GM12878 (cell line): ENCODE results near the gene WFDC6.

Experiments used
- BHLHE40 ChIP-seq, 2 experiments: fragments of 450-650 bp in 1 of 2; IDR thresholded peaks; 2 replicates each; pipeline ENCODE4 v1.6.1; 2011 to 2017; ENCODE audit warnings: low read depth in 2 of 2, borderline replicate concordance in 1 of 2, improper control_type of control experiment in 1 of 2, low read length in 1 of 2, mild to moderate bottlenecking in 1 of 2
- CUX1 ChIP-seq: IDR thresholded peaks from 2 replicates; pipeline ENCODE4 v1.6.1; 2012; ENCODE audit warnings: improper control_type of control experiment, low read depth, low read length; ENCODE audit not compliant: insufficient replicate concordance
- ESRRA ChIP-seq: IDR thresholded peaks from 2 replicates; pipeline ENCODE4 v1.6.1; 2012; ENCODE audit warnings: mild to moderate bottlenecking, low read length, improper control_type of control experiment
- EZH2 ChIP-seq: IDR thresholded peaks from 2 replicates; pipeline ENCODE4 v1.6.1; 2012; ENCODE audit warnings: low read depth, mild to moderate bottlenecking, control low read depth, inconsistent platforms, low read length, borderline replicate concordance; ENCODE audit not compliant: control insufficient read depth
- HCFC1 ChIP-seq: fragments of 150-350 bp; IDR thresholded peaks from 2 replicates; pipeline ENCODE4 v1.6.1; 2014; ENCODE audit warnings: low read length
- HDAC2 ChIP-seq: fragments of 200-600 bp; sonication (generic); IDR thresholded peaks from 2 replicates; pipeline ENCODE4 v1.6.1; 2017
- MYC ChIP-seq: IDR thresholded peaks from 2 replicates; pipeline ENCODE4 v1.6.1; 2011; ENCODE audit warnings: mild to moderate bottlenecking, low read length, moderate library complexity, inconsistent platforms; ENCODE audit not compliant: insufficient read depth, insufficient replicate concordance, insufficient read length, severe bottlenecking
- NKRF ChIP-seq: fragments of 450-650 bp; conservative IDR thresholded peaks from 2 replicates; pipeline ENCODE4 v1.6.1; 2017; ENCODE audit warnings: mild to moderate bottlenecking, moderate library complexity
- POLR2A ChIP-seq: IDR thresholded peaks from 2 replicates; pipeline ENCODE4 v1.6.1; 2011; ENCODE audit warnings: low read depth, mild to moderate bottlenecking, low read length
- SP1 ChIP-seq: IDR thresholded peaks from one replicate; pipeline ENCODE4 v1.6.1; 2011; ENCODE audit warnings: low read depth, low read length
- STAT3 ChIP-seq: IDR thresholded peaks from 2 replicates; pipeline ENCODE4 v1.6.1; 2011; ENCODE audit warnings: low read depth, low read length, improper control_type of control experiment
- TF ChIP-seq, protein P1 (sequence below), 3 experiments: IDR thresholded peaks in 2 of 3; conservative IDR thresholded peaks in 1 of 3; 2 replicates each; pipeline ENCODE4 v1.5.1; 2011; ENCODE audit warnings: low read depth in 3 of 3, low read length in 3 of 3, mild to moderate bottlenecking in 3 of 3, control low read depth in 2 of 3, moderate library complexity in 2 of 3, inconsistent platforms in 1 of 3, mixed read lengths in 1 of 3; ENCODE audit not compliant: control insufficient read depth in 2 of 3, insufficient read depth in 1 of 3; ENCODE audit errors: extremely low read depth in 1 of 3
- TF ChIP-seq, protein P2 (sequence below): IDR thresholded peaks from 2 replicates; pipeline ENCODE4 v1.6.1; 2012; ENCODE audit warnings: mild to moderate bottlenecking, low read depth, low read length
- TF ChIP-seq, protein P3 (sequence below): fragments of 450-650 bp; IDR thresholded peaks from 2 replicates; pipeline ENCODE4 v1.6.1; 2018; ENCODE audit warnings: borderline replicate concordance, mild to moderate bottlenecking; ENCODE audit not compliant: partially characterized antibody

DNA sequence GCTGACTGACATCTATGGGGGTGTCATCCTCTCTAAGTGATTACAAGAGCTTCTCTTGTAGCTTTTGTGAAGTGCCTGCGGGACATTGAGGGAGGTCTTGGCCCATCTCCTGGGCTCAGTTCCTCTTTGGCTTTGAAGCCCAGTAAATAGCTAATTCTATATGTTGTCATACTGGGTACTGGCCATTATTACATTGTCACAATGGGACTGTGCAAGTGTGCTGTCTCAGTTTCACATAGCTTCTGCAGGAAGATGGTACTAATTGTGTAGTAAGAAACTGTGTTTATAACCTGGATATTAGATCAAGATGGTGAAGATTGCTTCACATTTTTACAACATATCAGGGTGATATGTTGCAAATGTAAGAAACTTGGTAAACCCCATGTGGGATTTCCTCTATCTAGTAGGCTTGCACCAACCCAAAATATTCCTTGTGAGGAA is 43.8 kb downstream of the WFDC6 start:
- TF ChIP-seq, protein P1, sequence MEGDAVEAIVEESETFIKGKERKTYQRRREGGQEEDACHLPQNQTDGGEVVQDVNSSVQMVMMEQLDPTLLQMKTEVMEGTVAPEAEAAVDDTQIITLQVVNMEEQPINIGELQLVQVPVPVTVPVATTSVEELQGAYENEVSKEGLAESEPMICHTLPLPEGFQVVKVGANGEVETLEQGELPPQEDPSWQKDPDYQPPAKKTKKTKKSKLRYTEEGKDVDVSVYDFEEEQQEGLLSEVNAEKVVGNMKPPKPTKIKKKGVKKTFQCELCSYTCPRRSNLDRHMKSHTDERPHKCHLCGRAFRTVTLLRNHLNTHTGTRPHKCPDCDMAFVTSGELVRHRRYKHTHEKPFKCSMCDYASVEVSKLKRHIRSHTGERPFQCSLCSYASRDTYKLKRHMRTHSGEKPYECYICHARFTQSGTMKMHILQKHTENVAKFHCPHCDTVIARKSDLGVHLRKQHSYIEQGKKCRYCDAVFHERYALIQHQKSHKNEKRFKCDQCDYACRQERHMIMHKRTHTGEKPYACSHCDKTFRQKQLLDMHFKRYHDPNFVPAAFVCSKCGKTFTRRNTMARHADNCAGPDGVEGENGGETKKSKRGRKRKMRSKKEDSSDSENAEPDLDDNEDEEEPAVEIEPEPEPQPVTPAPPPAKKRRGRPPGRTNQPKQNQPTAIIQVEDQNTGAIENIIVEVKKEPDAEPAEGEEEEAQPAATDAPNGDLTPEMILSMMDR (IDR thresholded peaks at IDR 0.05 in 2 of 3, conservative IDR thresholded peaks at IDR 0.05 in 1 of 3; ENCODE audit: control insufficient read depth in 2 of 3, extremely low read depth in 1 of 3, insufficient read depth in 1 of 3, low read depth in 3 of 3, low read length in 3 of 3): no peak
- TF ChIP-seq ESRRA (no peak), EZH2 (no peak), STAT3 (no peak), BHLHE40 (IDR thresholded peaks at IDR 0.05; ENCODE audit: borderline replicate concordance in 1 of 2, low read depth in 2 of 2, low read length in 1 of 2) (no peak), HDAC2 (no peak), HCFC1 (no peak), MYC (no peak), CUX1 (no peak), POLR2A (no peak), SP1 (no peak), NKRF (no peak)
- TF ChIP-seq, protein P2, sequence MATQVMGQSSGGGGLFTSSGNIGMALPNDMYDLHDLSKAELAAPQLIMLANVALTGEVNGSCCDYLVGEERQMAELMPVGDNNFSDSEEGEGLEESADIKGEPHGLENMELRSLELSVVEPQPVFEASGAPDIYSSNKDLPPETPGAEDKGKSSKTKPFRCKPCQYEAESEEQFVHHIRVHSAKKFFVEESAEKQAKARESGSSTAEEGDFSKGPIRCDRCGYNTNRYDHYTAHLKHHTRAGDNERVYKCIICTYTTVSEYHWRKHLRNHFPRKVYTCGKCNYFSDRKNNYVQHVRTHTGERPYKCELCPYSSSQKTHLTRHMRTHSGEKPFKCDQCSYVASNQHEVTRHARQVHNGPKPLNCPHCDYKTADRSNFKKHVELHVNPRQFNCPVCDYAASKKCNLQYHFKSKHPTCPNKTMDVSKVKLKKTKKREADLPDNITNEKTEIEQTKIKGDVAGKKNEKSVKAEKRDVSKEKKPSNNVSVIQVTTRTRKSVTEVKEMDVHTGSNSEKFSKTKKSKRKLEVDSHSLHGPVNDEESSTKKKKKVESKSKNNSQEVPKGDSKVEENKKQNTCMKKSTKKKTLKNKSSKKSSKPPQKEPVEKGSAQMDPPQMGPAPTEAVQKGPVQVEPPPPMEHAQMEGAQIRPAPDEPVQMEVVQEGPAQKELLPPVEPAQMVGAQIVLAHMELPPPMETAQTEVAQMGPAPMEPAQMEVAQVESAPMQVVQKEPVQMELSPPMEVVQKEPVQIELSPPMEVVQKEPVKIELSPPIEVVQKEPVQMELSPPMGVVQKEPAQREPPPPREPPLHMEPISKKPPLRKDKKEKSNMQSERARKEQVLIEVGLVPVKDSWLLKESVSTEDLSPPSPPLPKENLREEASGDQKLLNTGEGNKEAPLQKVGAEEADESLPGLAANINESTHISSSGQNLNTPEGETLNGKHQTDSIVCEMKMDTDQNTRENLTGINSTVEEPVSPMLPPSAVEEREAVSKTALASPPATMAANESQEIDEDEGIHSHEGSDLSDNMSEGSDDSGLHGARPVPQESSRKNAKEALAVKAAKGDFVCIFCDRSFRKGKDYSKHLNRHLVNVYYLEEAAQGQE: no peak
- TF ChIP-seq, protein P3, sequence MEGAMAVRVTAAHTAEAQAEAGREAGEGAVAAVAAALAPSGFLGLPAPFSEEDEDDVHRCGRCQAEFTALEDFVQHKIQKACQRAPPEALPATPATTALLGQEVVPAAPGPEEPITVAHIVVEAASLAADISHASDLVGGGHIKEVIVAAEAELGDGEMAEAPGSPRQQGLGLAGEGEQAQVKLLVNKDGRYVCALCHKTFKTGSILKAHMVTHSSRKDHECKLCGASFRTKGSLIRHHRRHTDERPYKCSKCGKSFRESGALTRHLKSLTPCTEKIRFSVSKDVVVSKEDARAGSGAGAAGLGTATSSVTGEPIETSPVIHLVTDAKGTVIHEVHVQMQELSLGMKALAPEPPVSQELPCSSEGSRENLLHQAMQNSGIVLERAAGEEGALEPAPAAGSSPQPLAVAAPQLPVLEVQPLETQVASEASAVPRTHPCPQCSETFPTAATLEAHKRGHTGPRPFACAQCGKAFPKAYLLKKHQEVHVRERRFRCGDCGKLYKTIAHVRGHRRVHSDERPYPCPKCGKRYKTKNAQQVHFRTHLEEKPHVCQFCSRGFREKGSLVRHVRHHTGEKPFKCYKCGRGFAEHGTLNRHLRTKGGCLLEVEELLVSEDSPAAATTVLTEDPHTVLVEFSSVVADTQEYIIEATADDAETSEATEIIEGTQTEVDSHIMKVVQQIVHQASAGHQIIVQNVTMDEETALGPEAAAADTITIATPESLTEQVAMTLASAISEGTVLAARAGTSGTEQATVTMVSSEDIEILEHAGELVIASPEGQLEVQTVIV: no peak
